Activated CD8-positive, alpha-beta memory T cell treated with anti-CD3 and anti-CD28 coated beads for 4 hours (primary cell): ENCODE measurements around the gene DOHH.

Source experiments
- DNase-seq, 2 donors: peaks; one replicate each; pipeline ENCODE4 v3.0.0-alpha.2; 2020; ENCODE audit warnings: low read depth in 2 of 2

The DOHH gene

DNA sequence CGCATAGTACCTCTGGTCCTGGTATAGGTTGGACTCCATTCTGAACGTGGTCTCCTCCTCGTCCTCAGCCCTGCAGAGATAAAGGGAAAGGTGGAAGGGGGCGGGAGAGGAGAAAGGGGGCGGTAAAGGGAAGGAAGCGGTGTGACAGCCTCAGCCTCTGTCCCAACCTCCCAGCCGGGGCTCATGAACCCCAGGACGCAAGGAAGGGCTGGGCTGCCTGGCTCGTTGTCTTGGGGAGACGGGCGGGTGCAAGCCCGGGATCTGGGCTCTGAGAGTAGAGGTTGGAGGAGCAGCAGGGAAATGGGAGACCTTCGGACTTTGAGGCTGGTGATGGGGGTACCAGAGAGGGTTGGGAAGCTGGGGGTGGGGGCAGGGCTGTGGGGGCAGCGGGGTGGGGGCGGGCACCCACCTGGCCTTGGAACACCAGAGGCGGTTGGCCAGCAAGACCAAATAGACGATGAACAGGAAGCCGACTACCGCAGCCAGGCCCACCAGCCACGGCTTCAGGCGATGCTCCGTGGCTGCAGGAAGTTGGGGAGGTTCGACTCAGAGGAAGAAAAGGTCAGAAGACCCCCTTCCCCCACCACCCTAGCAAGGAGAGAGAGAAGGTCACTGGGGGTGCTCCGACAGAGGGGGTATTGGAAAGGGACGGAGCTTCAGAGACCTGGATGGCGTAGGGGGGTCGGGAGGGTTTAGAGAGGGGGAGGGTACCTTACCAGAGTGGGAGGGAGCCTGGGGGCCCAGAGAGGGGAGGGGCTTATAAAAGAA, 21.9 kb downstream of the DOHH start:
- DNase-seq = no peak

DNA sequence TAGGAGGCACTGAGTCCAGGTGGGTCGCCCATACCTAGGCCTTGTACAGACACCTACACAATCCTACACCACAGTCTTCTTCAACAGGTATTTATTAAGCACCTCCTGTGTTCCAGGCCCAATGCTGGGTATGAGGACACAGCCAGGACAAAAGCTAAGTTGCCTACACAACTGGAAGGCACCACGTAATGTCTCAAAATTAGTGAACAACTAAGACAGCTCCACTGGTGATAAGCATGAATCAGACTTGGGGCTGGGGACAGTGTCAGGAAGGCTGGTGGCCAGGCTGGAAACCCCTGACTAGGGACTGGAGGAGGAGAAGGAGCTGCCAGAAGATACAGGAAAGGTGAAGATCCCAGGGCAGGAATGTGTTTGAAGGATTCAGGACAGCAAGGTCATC, 22.5 kb downstream of the DOHH start:
- no peak for DNase-seq

DNA sequence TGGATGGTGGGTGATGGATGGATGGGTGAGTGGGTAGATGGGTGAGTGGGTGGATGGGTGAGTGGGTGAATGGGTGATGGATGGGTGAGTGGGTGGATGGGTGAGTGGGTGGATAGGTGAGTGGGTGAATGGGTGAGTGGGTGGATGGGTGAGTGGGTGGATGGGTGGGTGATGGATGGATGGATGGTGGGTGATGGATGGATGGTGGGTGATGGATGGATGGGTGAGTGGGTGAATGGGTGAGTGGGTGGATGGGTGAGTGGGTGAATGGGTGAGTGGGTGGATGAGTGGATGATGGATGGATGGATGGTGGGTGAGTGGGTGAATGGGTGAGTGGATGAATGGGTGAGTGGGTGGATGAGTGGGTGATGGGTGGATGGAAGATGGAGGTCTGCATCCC, 23.0 kb downstream of the DOHH start:
- DNase-seq = no peak

- no peak for DNase-seq
Observed at GRCh38 chr19:3476830-3477229, 23.6 kb downstream of the DOHH start.

DNA sequence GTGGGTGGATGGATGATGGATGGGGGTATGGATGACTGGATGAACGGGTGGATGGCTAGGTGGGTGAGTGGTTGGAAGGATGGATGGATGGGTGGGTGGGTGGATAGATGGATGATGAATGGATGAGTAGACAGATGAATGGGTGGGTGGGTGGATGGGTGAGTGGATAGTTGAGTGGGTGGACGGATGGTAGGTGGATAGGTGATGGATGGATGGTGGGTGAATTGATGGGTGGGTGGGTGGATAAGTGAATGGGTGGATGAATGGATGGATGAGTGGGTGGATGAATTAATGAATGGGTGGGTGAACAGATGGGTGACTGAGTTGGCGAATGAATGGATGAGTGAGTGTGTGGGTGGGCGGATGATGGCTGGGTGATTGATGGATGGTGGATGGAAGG, 25.0 kb downstream of the DOHH start:
- no peak for DNase-seq

GRCh38 chr19:3474614-3475013, 25.9 kb downstream of the DOHH start:
- no peak for DNase-seq

GRCh38 chr19:3474010-3474409, 26.5 kb downstream of the DOHH start:
- DNase-seq = no peak

DNA sequence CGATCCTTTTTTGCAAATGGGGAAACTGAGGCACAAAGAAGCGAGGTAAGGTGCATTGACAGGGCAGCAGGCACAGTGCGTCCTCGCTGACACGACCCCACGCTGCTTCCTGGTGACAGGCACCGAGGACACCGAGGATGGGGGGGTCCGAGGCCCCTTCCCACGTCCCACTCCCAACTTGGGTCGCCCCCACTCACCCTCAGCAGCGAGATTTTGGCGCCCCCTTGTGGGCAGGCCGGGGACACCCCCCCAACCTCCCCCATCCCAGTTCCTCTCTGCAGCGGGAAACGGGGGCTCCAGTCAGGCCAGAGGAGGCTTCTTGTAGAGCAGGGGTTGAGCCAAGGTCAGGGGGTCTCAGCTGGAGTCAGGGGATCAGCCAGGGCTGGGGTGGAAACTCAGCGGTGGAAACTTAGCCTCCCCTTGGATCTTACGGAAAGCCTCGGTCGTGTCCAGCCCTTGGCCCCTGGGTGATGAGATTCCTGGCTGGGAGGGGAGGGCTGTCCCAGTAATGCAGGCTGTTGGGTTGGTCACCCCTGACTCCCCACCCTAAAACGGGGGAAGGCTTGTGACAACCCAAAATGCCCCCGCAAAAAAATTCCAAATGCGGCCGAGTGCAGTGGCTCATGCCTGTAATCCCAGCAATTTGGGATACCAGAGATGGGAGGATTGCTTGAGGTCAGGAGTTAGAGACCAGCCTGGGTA, 28.4 kb downstream of the DOHH start:
- no peak for DNase-seq

GRCh38 chr19:3470500-3471128, 29.9 kb downstream of the DOHH start:
- DNase-seq = no peak

- no peak for DNase-seq
Observed at GRCh38 chr19:3469638-3470499, 30.6 kb downstream of the DOHH start.

DNA sequence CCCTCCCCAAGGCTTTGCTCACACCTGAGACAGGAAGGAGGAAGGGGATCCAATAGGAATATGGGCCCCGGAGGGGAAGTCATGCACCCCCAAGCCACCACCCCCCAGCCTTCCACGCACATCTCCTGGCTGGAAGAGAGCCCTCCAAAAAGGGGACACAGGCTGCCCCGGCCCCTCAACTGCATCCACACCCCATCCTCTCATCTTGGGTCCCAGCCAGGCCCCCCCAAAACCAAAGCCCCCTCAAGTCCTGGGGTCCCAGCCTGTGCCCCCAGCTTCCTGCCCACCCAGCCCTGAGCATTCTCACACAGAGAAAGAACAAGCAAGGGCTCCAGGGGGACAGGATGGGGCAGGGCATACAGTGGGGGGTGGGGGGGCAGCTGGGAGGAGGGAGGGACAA, 32.3 kb downstream of the DOHH start:
- DNase-seq = no peak

- DNase-seq = no peak
Observed at GRCh38 chr19:3467437-3468198, 32.9 kb downstream of the DOHH start.

DNA sequence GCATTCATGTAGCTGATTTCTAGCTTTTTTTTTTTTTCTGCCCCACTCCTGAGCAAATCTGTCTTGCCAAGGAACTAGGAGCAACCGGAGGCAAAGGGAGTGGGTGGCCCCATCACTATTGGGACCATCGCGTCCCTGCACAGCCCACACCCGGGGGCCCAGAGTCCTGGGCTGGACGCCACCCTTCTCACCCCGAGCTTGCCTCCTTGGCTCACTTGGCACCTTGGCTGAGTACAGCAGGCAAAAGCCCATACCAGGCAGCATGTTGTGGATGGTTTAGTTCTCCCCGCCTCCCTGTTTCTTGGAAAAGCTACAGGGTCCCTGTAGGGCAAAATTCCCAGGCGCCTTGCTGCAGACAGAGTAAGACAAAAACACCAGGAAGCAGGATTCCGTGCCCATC, 33.8 kb downstream of the DOHH start:
- DNase-seq = no peak

- DNase-seq = no peak
Observed at GRCh38 chr19:3465552-3465951, 34.9 kb downstream of the DOHH start.

GRCh38 chr19:3464587-3465235, 35.8 kb downstream of the DOHH start:
- no peak for DNase-seq

- DNase-seq = no peak
Observed at GRCh38 chr19:3463714-3464586, 36.5 kb downstream of the DOHH start.

DNA sequence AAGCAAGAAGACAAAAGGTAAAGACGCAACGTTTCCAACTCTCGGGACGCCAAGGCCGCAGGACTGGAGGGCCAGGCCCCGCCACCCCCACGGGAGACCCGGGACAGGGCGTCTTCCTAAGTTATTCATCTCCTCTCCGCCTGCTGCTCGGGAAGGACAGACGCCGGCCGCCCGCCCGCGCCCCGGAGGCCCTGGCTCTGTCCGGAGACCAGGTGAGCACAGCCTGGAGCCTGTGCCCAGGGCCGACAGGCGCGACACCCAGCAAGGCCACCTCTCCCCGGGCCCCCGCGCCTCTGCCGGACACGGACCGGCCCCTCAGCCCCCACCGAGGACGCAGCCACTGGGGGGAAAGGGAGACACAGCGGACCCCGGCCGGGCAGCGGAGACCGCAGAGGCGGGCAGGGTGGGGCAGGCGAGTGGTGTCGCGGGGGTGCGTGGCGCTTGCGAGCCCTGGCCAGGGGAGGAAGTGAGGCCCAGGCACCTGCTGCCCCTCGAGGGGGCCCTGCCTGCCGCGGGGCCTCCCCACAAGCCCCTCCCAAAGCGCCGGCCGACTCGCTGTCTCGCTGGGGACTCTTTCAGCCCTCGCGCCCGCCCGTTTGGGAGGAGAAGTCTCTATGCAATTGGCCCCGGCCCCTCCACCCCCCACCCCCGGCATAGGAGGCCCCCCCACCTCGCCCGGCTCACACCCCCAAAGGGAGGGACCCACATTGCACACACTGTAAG, 37.3 kb downstream of the DOHH start:
- no peak for DNase-seq

DNA sequence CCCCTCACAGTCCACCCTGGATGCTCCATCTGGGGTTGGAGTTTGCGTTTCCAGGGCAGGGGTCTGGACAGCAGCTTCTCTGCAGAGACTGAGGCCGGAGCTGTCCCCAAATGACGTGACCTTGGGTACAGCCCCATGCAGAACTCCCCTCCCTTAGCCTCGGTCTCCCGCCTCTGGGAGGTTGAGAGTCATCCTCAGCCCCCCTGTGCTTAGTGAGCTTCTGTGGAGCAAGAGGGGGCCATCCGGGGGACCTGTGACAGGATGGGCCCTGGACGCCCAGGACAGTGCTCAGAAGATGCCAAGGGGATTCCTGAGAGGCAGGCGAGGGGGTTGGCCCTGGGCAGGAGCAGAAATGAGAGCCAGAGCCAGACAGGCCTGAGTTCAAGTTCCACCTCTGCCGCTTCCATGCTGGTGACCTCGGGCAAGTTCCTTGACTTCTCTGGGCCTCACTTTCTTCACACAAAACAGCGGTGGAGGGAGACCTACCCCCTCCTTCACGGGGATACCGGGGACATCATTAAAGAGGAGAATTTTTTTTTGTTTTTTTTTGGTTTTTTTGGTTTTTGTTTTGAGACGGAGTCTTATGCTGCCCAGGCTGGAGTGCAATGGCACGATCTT, 40.4 kb downstream of the DOHH start:
- DNase-seq = no peak
